CD14-positive monocyte (primary cell): Measurements from ENCODE around the gene TRA2B. TPM values are rescaled to one million over a fixed set of nuclear protein-coding genes. Genes with fewer than 3 reads are reported as not detected.

Experiments
- DNase-seq, 3 donors: peaks; one replicate each; pipeline ENCODE4 v3.0.0-alpha.2; 2011 to 2022
- H2AFZ ChIP-seq: 2 replicates; pipeline ENCODE4 v1.6.0; 2012; ENCODE audit warnings: mild to moderate bottlenecking, low read depth, low read length, inconsistent platforms; ENCODE audit not compliant: insufficient read depth, poor library complexity, severe bottlenecking
- H3K27ac ChIP-seq, 2 donors: 1 replicate in 1 of 2; 2 replicates in 1 of 2; pipeline ENCODE4 v1.5.1; 2012 to 2013; ENCODE audit warnings: low read length in 2 of 2, control low read depth in 1 of 2, inconsistent platforms in 1 of 2, low read depth in 1 of 2, mild to moderate bottlenecking in 1 of 2
- H3K27me3 ChIP-seq, 2 donors: one replicate each; pipeline versions ENCODE4 v1.6.0 to v1.6.1; 2011 to 2013; ENCODE audit warnings: low read length in 2 of 2; ENCODE audit not compliant: control insufficient read depth in 2 of 2, insufficient read depth in 2 of 2
- H3K36me3 ChIP-seq, 2 donors: replicated peaks in 1 of 2; 1 replicate in 1 of 2; 2 replicates in 1 of 2; pipeline versions ENCODE4 v1.5.1 to v1.6.1; 2012 to 2013; ENCODE audit warnings: low read length in 2 of 2, control low read depth in 1 of 2, inconsistent platforms in 1 of 2, mild to moderate bottlenecking in 1 of 2; ENCODE audit not compliant: insufficient read depth in 2 of 2, control insufficient read depth in 1 of 2
- H3K4me1 ChIP-seq, 2 donors: 1 replicate in 1 of 2; 2 replicates in 1 of 2; pipeline versions ENCODE4 v1.5.1 to v1.6.1; 2012 to 2013; ENCODE audit warnings: low read length in 2 of 2, control low read depth in 1 of 2, inconsistent platforms in 1 of 2, mild to moderate bottlenecking in 1 of 2, moderate library complexity in 1 of 2; ENCODE audit not compliant: insufficient read depth in 2 of 2, control insufficient read depth in 1 of 2
- H3K4me2 ChIP-seq: replicated peaks from 2 replicates; pipeline ENCODE3; 2012; ENCODE audit warnings: low read length, moderate library complexity, mild to moderate bottlenecking; ENCODE audit not compliant: poor library complexity, severe bottlenecking; ENCODE audit errors: extremely low read depth
- H3K4me3 ChIP-seq, 3 experiments: fragments of 200-600 bp in 1 of 3; sonication (generic) in 1 of 3; replicated peaks in 1 of 3; 1 replicate in 2 of 3; 2 replicates in 1 of 3; pipeline ENCODE4 v1.5.1; 2011 to 2013; ENCODE audit warnings: low read length in 3 of 3, mild to moderate bottlenecking in 3 of 3, control low read depth in 2 of 3, low read depth in 2 of 3, inconsistent platforms in 1 of 3, moderate library complexity in 1 of 3
- H3K79me2 ChIP-seq: 2 replicates; pipeline ENCODE4 v1.6.0; 2012; ENCODE audit warnings: mild to moderate bottlenecking, control low read depth, inconsistent platforms, low read length, moderate library complexity; ENCODE audit not compliant: insufficient read depth
- H3K9ac ChIP-seq: 2 replicates; pipeline ENCODE4 v1.6.0; 2017; ENCODE audit warnings: low read length, mild to moderate bottlenecking; ENCODE audit not compliant: insufficient read depth, poor library complexity, severe bottlenecking
- H3K9me3 ChIP-seq, 2 donors: replicated peaks in 1 of 2; 1 replicate in 1 of 2; 2 replicates in 1 of 2; pipeline versions ENCODE4 v1.5.1 to v1.6.1; 2012 to 2013; ENCODE audit warnings: low read length in 2 of 2, control low read depth in 1 of 2; ENCODE audit not compliant: control insufficient read depth in 1 of 2, insufficient read depth in 1 of 2
- H4K20me1 ChIP-seq: 2 replicates; pipeline ENCODE4 v1.6.0; 2012; ENCODE audit warnings: mild to moderate bottlenecking, low read length, control low read depth, moderate library complexity; ENCODE audit not compliant: insufficient read depth
- H3K27ac Mint-ChIP-seq, 7 donors: one replicate each; pipeline ENCODE4 v1.8.0; 2020; ENCODE audit warnings: mild to moderate bottlenecking in 7 of 7, mixed read lengths in 7 of 7, moderate library complexity in 6 of 7, inconsistent platforms in 2 of 7
- H3K27me3 Mint-ChIP-seq, 3 donors: one replicate each; pipeline ENCODE4 v1.8.0; 2021 to 2022; ENCODE audit warnings: low read depth in 3 of 3, mild to moderate bottlenecking in 3 of 3, mixed read lengths in 3 of 3, moderate library complexity in 3 of 3, inconsistent platforms in 1 of 3
- H3K36me3 Mint-ChIP-seq, 2 donors: one replicate each; pipeline ENCODE4 v1.8.0; 2020; ENCODE audit warnings: mixed read lengths in 2 of 2, inconsistent platforms in 1 of 2, mild to moderate bottlenecking in 1 of 2
- H3K4me1 Mint-ChIP-seq: one replicate; pipeline ENCODE4 v1.8.0; 2020; ENCODE audit warnings: mild to moderate bottlenecking, mixed read lengths
- H3K4me3 Mint-ChIP-seq, 2 donors: one replicate each; pipeline ENCODE4 v1.8.0; 2020; ENCODE audit warnings: mild to moderate bottlenecking in 2 of 2, mixed read lengths in 2 of 2, moderate library complexity in 1 of 2
- H3K9me3 Mint-ChIP-seq, 7 donors: one replicate each; pipeline ENCODE4 v1.8.0; 2020 to 2022; ENCODE audit warnings: mixed read lengths in 7 of 7, mild to moderate bottlenecking in 6 of 7, moderate library complexity in 6 of 7, inconsistent platforms in 2 of 7
- CTCF ChIP-seq: fragments of 200-600 bp; IDR thresholded peaks from one replicate; pipeline ENCODE4 v1.8.0; 2022; ENCODE audit warnings: antibody characterized with exemption, mild to moderate bottlenecking
- WGBS: methylation state at CpG from one replicate; pipeline ENCODE4 v1.1.5; 2013; ENCODE audit warnings: missing lambda C conversion rate; ENCODE audit not compliant: insufficient coverage; 5-methylcytosine and 5-hydroxymethylcytosine counted together
- intact Hi-C, 2 donors: fragments of 100-400 bp; cut with micrococcal nuclease; formaldehyde crosslinking; loops; one replicate each; pipeline versions ENCODE4 v1.15.0 to v1.15.1; 2023
- polyA plus RNA-seq, 3 donors: library from polyadenylated mRNA; depleted of rRNA in 1 of 3; unstranded in 2 of 3; stranded (reverse) in 1 of 3; fragments of 300-500 nt in 2 of 3; fragments of >200 nt in 1 of 3; fragmentation: Illumina TruSeq in 2 of 3; gene quantifications; 1 replicate in 2 of 3; 2 replicates in 1 of 3; pipeline ENCODE4 v1.2.3, GENCODE V29; 2012 to 2021

The TRA2B gene
- polyA plus RNA-seq, 3 donors = 99.9 to 507 (median 121) TPM

- no peak for TF ChIP-seq CTCF
- Histone ChIP-seq H3K9ac (no peak overlapping the region), H2AFZ (no peak overlapping the region), H3K9me3 (no peaks in the 10 kb centered on the region), H3K79me2 (no peaks in the 10 kb centered on the region), H3K4me2 (no peak overlapping the region), H3K4me3 (no peak overlapping the region), H3K27ac (no peak overlapping the region), H4K20me1 (no peaks in the 10 kb centered on the region), H3K27me3 (no peaks in the 10 kb centered on the region), H3K4me1 (no peaks in the 10 kb centered on the region), H3K36me3 (no peaks in the 10 kb centered on the region)
- Mint-ChIP-seq H3K36me3 (no peaks in the 10 kb centered on the region), H3K27me3 (peaks cover 1 to 5% (median 1%) of the 10 kb centered on the region in 3 donors), H3K4me1 (peaks cover 6% of the 10 kb centered on the region), H3K27ac (no peak overlapping the region), H3K9me3 (no peaks in the 10 kb centered on the region), H3K4me3 (no peak overlapping the region)
- DNase-seq = no peak
- intact Hi-C loops = no loop called here
- no CpG with 5 or more reads among the region's 2 CpGs for WGBS
Observed at GRCh38 chr3:185887066-185887465, 50.7 kb downstream of the TRA2B start.

GRCh38 chr3:185884641-185885040 lies 53.2 kb downstream of the TRA2B start:
- no peaks in the 10 kb centered on the region for H3K79me2 ChIP-seq
- no peak for DNase-seq
- H3K4me1 ChIP-seq = no peaks in the 10 kb centered on the region
- Mint-ChIP-seq H3K4me1 (peaks cover 9% of the 10 kb centered on the region), H3K36me3 (no peaks in the 10 kb centered on the region), H3K9me3 (no peaks in the 10 kb centered on the region), H3K4me3 (no peak overlapping the region), H3K27me3 (peaks cover 0 to 5% (median 1%) of the 10 kb centered on the region in 3 donors), H3K27ac (no peak overlapping the region)
- no peak overlapping the region for H3K9ac ChIP-seq
- no peak overlapping the region for H3K27ac ChIP-seq
- WGBS = no CpG with 5 or more reads among the region's 1 CpG
- H2AFZ ChIP-seq = no peak overlapping the region
- no peak overlapping the region for H3K4me3 ChIP-seq
- no peaks in the 10 kb centered on the region for H4K20me1 ChIP-seq
- intact Hi-C loops = no loop called here
- H3K27me3 ChIP-seq = no peaks in the 10 kb centered on the region
- H3K36me3 ChIP-seq = no peaks in the 10 kb centered on the region
- TF ChIP-seq CTCF = no peak
- H3K4me2 ChIP-seq = no peak overlapping the region
- H3K9me3 ChIP-seq = no peaks in the 10 kb centered on the region
